Activated CD8-positive, alpha-beta T cell treated with anti-CD3 and anti-CD28 coated beads, Interleukin-2, amount 10 ng/mL, durations not matched to agents 7 days and 5 days (primary cell): ENCODE results near the gene APOF. TPM values are rescaled to one million over a fixed set of nuclear protein-coding genes. Genes with fewer than 3 reads are reported as not detected.

Source experiments
- total RNA-seq, 2 experiments: library from RNA; stranded (reverse); gene quantifications; one replicate each; pipeline ENCODE4 v1.2.3, GENCODE V29; 2021

The APOF gene
- total RNA-seq, 2 experiments from 2014 or later: not detected

Other genes starting within 250 kb of the APOF start
- gene RPL41, start 246.2 kb downstream of the APOF start, total RNA-seq: 1,000 to 10,000 TPM; 3,845 to 4,046 TPM
- 10 to 100 TPM in 1 of 2 experiments, 1 to 10 TPM in 1; 9.1 to 10.6 TPM for gene ZC3H10, start 244.6 kb downstream of the APOF start, total RNA-seq
- gene ESYT1, start 234.6 kb downstream of the APOF start, total RNA-seq: 100 to 1,000 TPM; 317 to 333 TPM
- 10 to 100 TPM; 60.0 to 60.7 TPM for gene MYL6B, start 210.3 kb downstream of the APOF start, total RNA-seq
- 1,000 to 10,000 TPM; 1,527 to 1,542 TPM for gene MYL6, start 204.5 kb downstream of the APOF start, total RNA-seq
- 100 to 1,000 TPM; 144 to 154 TPM for gene SMARCC2, start 173.4 kb downstream of the APOF start, total RNA-seq
- gene RNF41, start 140.9 kb downstream of the APOF start, total RNA-seq: 10 to 100 TPM; 27.9 to 32.9 TPM
- 10 to 100 TPM; 64.3 to 69.5 TPM for gene NABP2, start 138.5 kb downstream of the APOF start, total RNA-seq
- gene SLC39A5, start 132.8 kb downstream of the APOF start, total RNA-seq: under 1 TPM in 1 of 2 experiments, not detected in 1; 0.52 TPM
- 10 to 100 TPM; 54.5 to 55.0 TPM for gene ANKRD52, start 104.5 kb downstream of the APOF start, total RNA-seq
- 10 to 100 TPM; 19.6 to 19.7 TPM for gene COQ10A, start 95.9 kb downstream of the APOF start, total RNA-seq
- gene CS, start 62.5 kb downstream of the APOF start, total RNA-seq: 100 to 1,000 TPM; 218 to 228 TPM
- gene CNPY2, start 46.9 kb downstream of the APOF start, total RNA-seq: 100 to 1,000 TPM; 112 to 113 TPM
- 10 to 100 TPM; 61.8 to 63.7 TPM for gene PAN2, start 28.9 kb downstream of the APOF start, total RNA-seq
- gene IL23A, start 24.0 kb downstream of the APOF start, total RNA-seq: 1 to 10 TPM; 3.5 to 3.7 TPM
- gene STAT2, start 2.8 kb downstream of the APOF start, total RNA-seq: 100 to 1,000 TPM; 193 to 194 TPM
- gene TIMELESS, start 86.6 kb upstream of the APOF start, total RNA-seq: 10 to 100 TPM; 62.7 to 65.7 TPM
- not detected for gene MIP, start 91.8 kb upstream of the APOF start, total RNA-seq
- gene SPRYD4, start 105.7 kb upstream of the APOF start, total RNA-seq: 1 to 10 TPM; 2.9 to 3.1 TPM
- 1 to 10 TPM in 1 of 2 experiments, under 1 TPM in 1; 0.70 to 1.1 TPM for gene GLS2, start 125.3 kb upstream of the APOF start, total RNA-seq
- gene RBMS2, start 159.0 kb upstream of the APOF start, total RNA-seq: 1 to 10 TPM; 4.8 to 5.5 TPM